ENCODE results near the gene MARK3. TPM values are rescaled to one million over a fixed set of nuclear protein-coding genes. Genes with fewer than 3 reads are reported as not detected.

Gene MARK3
- total RNA-seq, 1 donor from 2014 or later, result 99.4 TPM

- Histone ChIP-seq H3K9me3 (no peaks in the 10 kb centered on the region), H3K36me3 (peaks cover 36% of the 10 kb centered on the region), H3K27ac (peak overlapping the region; percentile 73), H3K4me1 (peaks cover 39% of the 10 kb centered on the region), H3K4me3 (no peak overlapping the region), H3K27me3 (ENCODE audit: low read depth) (no peaks in the 10 kb centered on the region)
- intact Hi-C loops (cut with DNase I), result no loop called here
- TF ChIP-seq CTCF (IDR thresholded peaks at IDR 0.05), result no peak
- peak; percentile 85 for DNase-seq
- ATAC-seq, result peak; percentile 90 to 92
Observed at GRCh38 chr14:103512701-103513611, 127.7 kb downstream of the MARK3 start.

- intact Hi-C loops (cut with DNase I), result no loop called here
- Histone ChIP-seq H3K27me3 (ENCODE audit: low read depth) (no peaks in the 10 kb centered on the region), H3K36me3 (peaks cover 21% of the 10 kb centered on the region), H3K27ac (peak overlapping the region; percentile 36), H3K4me1 (peaks cover 57% of the 10 kb centered on the region), H3K4me3 (no peak overlapping the region), H3K9me3 (no peaks in the 10 kb centered on the region)
- ATAC-seq (no peak), DNase-seq (peak; percentile 37)
- TF ChIP-seq CTCF (IDR thresholded peaks at IDR 0.05), result no peak
Observed at GRCh38 chr14:103514596-103515421, 129.6 kb downstream of the MARK3 start.

- TF ChIP-seq CTCF (IDR thresholded peaks at IDR 0.05), result no peak
- Histone ChIP-seq H3K27me3 (ENCODE audit: low read depth) (no peaks in the 10 kb centered on the region), H3K36me3 (peaks cover 3% of the 10 kb centered on the region), H3K4me3 (no peak overlapping the region), H3K27ac (no peak overlapping the region), H3K9me3 (no peaks in the 10 kb centered on the region), H3K4me1 (peaks cover 65% of the 10 kb centered on the region)
- intact Hi-C loops (cut with DNase I), result no loop called here
- ATAC-seq, result no peak
- DNase-seq, result peak; percentile 10
Observed at GRCh38 chr14:103516426-103517173, 131.4 kb downstream of the MARK3 start.

GRCh38 chr14:103517174-103517566 is 132.0 kb downstream of the MARK3 start:
- Histone ChIP-seq H3K27ac (no peak overlapping the region), H3K4me1 (peaks cover 71% of the 10 kb centered on the region), H3K9me3 (no peaks in the 10 kb centered on the region), H3K27me3 (ENCODE audit: low read depth) (peaks cover 4% of the 10 kb centered on the region), H3K36me3 (peaks cover 3% of the 10 kb centered on the region), H3K4me3 (no peak overlapping the region)
- TF ChIP-seq CTCF (IDR thresholded peaks at IDR 0.05), result no peak
- intact Hi-C loops (cut with DNase I), result no loop called here
- DNase-seq, result peak; percentile 41
- ATAC-seq, result no peak
